Breast epithelium (tissue), 4 donors: ENCODE measurements around the gene HMCN2. TPM values are rescaled to one million over a fixed set of nuclear protein-coding genes. Genes with fewer than 3 reads are reported as not detected.
"Not testable (repeated sequence)": the region's sequence is repeated elsewhere in the genome, so short reads cannot be mapped to it uniquely, and the experiment has no call there.

Experiments
- DNase-seq, 2 donors: peaks; one replicate each; pipeline ENCODE4 v3.0.0-alpha.2; 2019; ENCODE audit warnings: low spot score in 2 of 2
- H3K27ac ChIP-seq, 2 donors: fragments of 200-600 bp; sonication (generic) in 1 of 2; one replicate each; pipeline ENCODE4 v1.5.1; 2016 to 2019; ENCODE audit warnings: mild to moderate bottlenecking in 1 of 2
- H3K27me3 ChIP-seq, 2 donors: fragments of 200-600 bp; sonication (generic) in 1 of 2; one replicate each; pipeline versions ENCODE4 v1.5.1 to v1.6.0; 2017 to 2019; ENCODE audit warnings: control low read depth in 1 of 2, mild to moderate bottlenecking in 1 of 2
- H3K36me3 ChIP-seq: fragments of 200-600 bp; one replicate; pipeline ENCODE4 v1.5.1; 2019
- H3K4me1 ChIP-seq, 2 donors: fragments of 200-600 bp; sonication (generic); one replicate each; pipeline ENCODE4 v1.5.1; 2016 to 2019; ENCODE audit warnings: control low read depth in 1 of 2
- H3K4me3 ChIP-seq, 3 donors: fragments of 200-600 bp; sonication (generic); 1 replicate in 2 of 3; 2 replicates in 1 of 3; pipeline ENCODE4 v1.5.1; 2016 to 2019; ENCODE audit warnings: mild to moderate bottlenecking in 3 of 3, moderate library complexity in 2 of 3
- H3K9me3 ChIP-seq, 2 donors: fragments of 200-600 bp; sonication (generic) in 1 of 2; one replicate each; pipeline ENCODE4 v1.5.1; 2016 to 2019; ENCODE audit warnings: control low read depth in 1 of 2
- CTCF ChIP-seq, 3 donors: fragments of 450-650 bp; IDR thresholded peaks; one replicate each; pipeline ENCODE4 v1.5.1; 2016 to 2017; ENCODE audit warnings: antibody characterized with exemption in 3 of 3, mild to moderate bottlenecking in 3 of 3, moderate library complexity in 3 of 3
- POLR2A ChIP-seq: fragments of 450-650 bp; IDR thresholded peaks from one replicate; pipeline ENCODE4 v1.6.1; 2016; ENCODE audit warnings: antibody characterized with exemption, mild to moderate bottlenecking, moderate library complexity
- POLR2AphosphoS5 ChIP-seq, 3 donors: sonication (generic); formaldehyde crosslinking; IDR thresholded peaks; one replicate each; pipeline ENCODE4 v1.6.1; 2017; ENCODE audit warnings: antibody characterized with exemption in 3 of 3
- intact Hi-C: fragments of 100-400 bp; cut with DNase I; formaldehyde crosslinking; loops from one replicate; pipeline ENCODE4 v1.15.1; 2023; ENCODE audit warnings: low total_unique reads
- total RNA-seq, 3 donors: library from RNA; depleted of rRNA; stranded (reverse); fragments of >200 nt; gene quantifications; one replicate each; pipeline ENCODE4 v1.1.0, GENCODE V29; 2016

HMCN2 gene
- total RNA-seq, 3 donors from 2014 or later: 0.29 to 3.8 (median 0.98) TPM

- no peak for DNase-seq
- no peak for TF ChIP-seq POLR2A
- TF ChIP-seq CTCF (IDR thresholded peaks at IDR 0.05): no peak
- no peak for TF ChIP-seq POLR2AphosphoS5 (IDR thresholded peaks at IDR 0.05)
Observed at GRCh38 chr9:130255631-130256134, 9.9 kb upstream of the HMCN2 start.

GRCh38 chr9:130256644-130257043 lies 8.9 kb upstream of the HMCN2 start:
- Histone ChIP-seq H3K4me3 (no peak overlapping the region), H3K4me1 (no peaks in the 10 kb centered on the region), H3K9me3 (no peaks in the 10 kb centered on the region), H3K36me3 (no peaks in the 10 kb centered on the region), H3K27me3 (no peaks in the 10 kb centered on the region), H3K27ac (no peak overlapping the region)
- TF ChIP-seq POLR2AphosphoS5 (IDR thresholded peaks at IDR 0.05): no peak
- TF ChIP-seq CTCF (IDR thresholded peaks at IDR 0.05): no peak
- TF ChIP-seq POLR2A: no peak
- no peak for DNase-seq
- intact Hi-C loops: no loop called here

More at GRCh38 chr9:130255631-130256134, 9.9 kb upstream of the HMCN2 start:
- intact Hi-C loops: no loop called here
- H3K4me1 ChIP-seq: no peaks in the 10 kb centered on the region
- H3K36me3 ChIP-seq: no peaks in the 10 kb centered on the region
- H3K27ac ChIP-seq: no peak overlapping the region
- H3K9me3 ChIP-seq: peaks cover 0 to 4% of the 10 kb centered on the region in 2 donors
- H3K27me3 ChIP-seq: no peaks in the 10 kb centered on the region
- no peak overlapping the region for H3K4me3 ChIP-seq

GRCh38 chr9:130258137-130258536 lies 7.4 kb upstream of the HMCN2 start:
- H3K4me1 ChIP-seq, H3K27ac ChIP-seq, H3K9me3 ChIP-seq, H3K4me3 ChIP-seq, H3K36me3 ChIP-seq, intact Hi-C loops, DNase-seq, H3K27me3 ChIP-seq: not testable (repeated sequence)

DNA sequence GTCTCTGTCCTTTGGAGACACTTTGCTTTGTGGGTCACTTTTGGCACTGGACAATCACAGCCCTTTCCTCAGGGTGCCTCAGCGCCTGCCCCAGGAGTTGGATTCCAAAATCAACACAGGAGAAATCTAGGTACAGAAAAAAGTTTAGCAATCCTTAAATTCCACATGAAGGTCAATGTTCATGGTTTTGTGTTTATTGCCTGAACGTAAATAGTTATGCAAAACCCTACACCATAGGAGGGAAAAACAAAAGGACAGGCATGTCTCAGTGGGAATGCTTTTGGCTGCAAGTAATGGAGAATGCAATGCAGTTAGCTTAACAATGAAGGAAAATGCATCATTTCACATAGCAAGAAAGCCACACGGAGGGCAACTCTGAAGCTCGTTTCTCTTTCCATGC lies 6.5 kb upstream of the HMCN2 start:
- no peak for TF ChIP-seq CTCF (IDR thresholded peaks at IDR 0.05)
- TF ChIP-seq POLR2A: no peak
- TF ChIP-seq POLR2AphosphoS5 (IDR thresholded peaks at IDR 0.05): no peak
- H3K4me3 ChIP-seq: no peak overlapping the region
- DNase-seq: no peak
- H3K27ac ChIP-seq: no peak overlapping the region
- H3K36me3 ChIP-seq: no peaks in the 10 kb centered on the region
- H3K9me3 ChIP-seq: no peaks in the 10 kb centered on the region
- intact Hi-C loops: no loop called here
- H3K4me1 ChIP-seq: no peaks in the 10 kb centered on the region
- peaks cover 0 to 2% of the 10 kb centered on the region in 2 donors for H3K27me3 ChIP-seq

GRCh38 chr9:130260816-130261765 lies 4.5 kb upstream of the HMCN2 start:
- no peak overlapping the region for H3K4me3 ChIP-seq
- intact Hi-C loops: no loop called here
- H3K36me3 ChIP-seq: no peaks in the 10 kb centered on the region
- DNase-seq: peak in 1 of 2 donors; percentile 37
- H3K9me3 ChIP-seq: no peaks in the 10 kb centered on the region
- H3K27ac ChIP-seq: no peak overlapping the region
- no peak for TF ChIP-seq POLR2AphosphoS5 (IDR thresholded peaks at IDR 0.05)
- TF ChIP-seq POLR2A: no peak
- TF ChIP-seq CTCF (IDR thresholded peaks at IDR 0.05): no peak
- peaks cover 0 to 23% of the 10 kb centered on the region in 2 donors for H3K27me3 ChIP-seq
- H3K4me1 ChIP-seq: peaks cover 0 to 9% of the 10 kb centered on the region in 2 donors
